Cardiac septum (tissue), 1 donor: ENCODE measurements around the gene TMEM101. TPM values are rescaled to one million over a fixed set of nuclear protein-coding genes. Genes with fewer than 3 reads are reported as not detected.
"Not testable (repeated sequence)": the region's sequence is repeated elsewhere in the genome, so short reads cannot be mapped to it uniquely, and the experiment has no call there.

Source experiments
- DNase-seq: peaks from one replicate; pipeline ENCODE4 v3.0.0-alpha.2; 2020; ENCODE audit warnings: low spot score
- intact Hi-C: fragments of 100-400 bp; cut with DNase I; formaldehyde crosslinking; loops from one replicate; pipeline ENCODE4 v1.14.0; 2022
- total RNA-seq: library from RNA; stranded (reverse); fragmentation: NEBNext Ultra II Directional; extraction: Animal tissue kit (Norgen Biotek cat#: 25700); gene quantifications from one replicate; pipeline ENCODE4 v1.2.1, GENCODE V29; 2021
- donor health status: DM: no; HTN: no; CAD: no.

TMEM101 gene
- total RNA-seq, 1 donor from 2014 or later = 12.4 TPM

DNA sequence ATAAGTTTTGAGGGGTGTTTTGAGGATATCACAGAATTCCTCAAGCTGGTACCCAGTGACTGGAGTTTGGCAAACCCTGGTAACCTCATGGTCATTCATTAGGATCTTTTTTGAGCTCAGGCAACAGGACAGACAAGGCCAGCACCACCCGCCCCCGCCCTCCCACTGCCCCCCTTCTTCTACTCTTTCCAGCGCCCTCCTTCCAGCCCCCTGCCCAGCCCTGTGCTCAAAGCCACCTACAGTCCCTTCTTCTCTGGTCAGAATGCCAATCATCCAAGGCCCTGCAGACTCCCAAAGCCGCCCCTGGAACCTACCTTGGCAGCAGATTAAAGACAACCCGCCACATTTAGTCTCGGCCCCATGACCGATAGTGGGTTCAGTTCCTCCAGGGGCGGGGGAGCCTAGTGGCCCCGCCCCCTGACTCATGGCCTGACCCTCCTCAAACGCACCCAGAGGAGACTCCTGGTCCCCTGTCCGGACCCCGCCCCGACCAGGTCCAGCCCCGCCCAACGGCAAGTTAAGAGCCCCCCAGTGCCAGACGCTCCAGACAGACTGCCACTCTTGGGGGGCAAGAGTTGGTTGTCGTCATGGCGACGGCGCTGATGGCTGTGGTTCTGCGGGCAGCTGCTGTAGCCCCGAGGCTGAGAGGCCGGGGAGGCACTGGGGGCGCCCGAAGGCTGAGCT lies 10.5 kb downstream of the TMEM101 start, which contains the start of gene NAGS:
NAGS (plus strand) TSS at position 546 of the 684 bp plus-strand sequence; CDS start at position 588, 42 bp downstream.
- DNase-seq = no peak
- intact Hi-C loops = no loop called here

- intact Hi-C loops = no loop called here
These were observed 12.5 kb downstream of the TMEM101 start for GRCh38 chr17:44002141-44002848.

DNA sequence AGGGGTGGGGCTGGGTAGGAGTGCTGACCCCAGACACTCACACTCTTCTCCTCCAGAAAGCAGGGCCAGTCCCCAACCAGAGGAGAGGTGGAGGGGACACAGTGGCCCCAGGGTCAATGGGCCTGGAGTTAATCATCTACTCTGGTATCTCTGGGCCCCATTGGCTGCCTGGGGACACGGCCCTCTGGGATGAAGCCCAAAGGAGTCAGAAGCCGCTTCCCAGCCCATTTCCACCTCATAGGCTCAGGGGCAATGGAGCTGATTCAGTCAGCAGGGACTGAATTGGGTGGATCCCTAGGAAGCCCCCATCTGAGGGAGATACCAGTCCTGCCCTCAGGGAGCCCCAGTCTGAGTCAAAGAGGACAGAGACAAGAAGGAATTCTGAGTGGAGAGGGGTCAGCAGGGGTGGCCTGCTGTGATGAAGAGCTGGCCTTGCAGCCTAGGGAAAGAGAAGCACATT lies 13.3 kb downstream of the TMEM101 start:
- DNase-seq = no peak
- intact Hi-C loops = no loop called here

More at GRCh38 chr17:44002141-44002848, 12.5 kb downstream of the TMEM101 start:
- no peak for DNase-seq

- intact Hi-C loops = no loop called here
- DNase-seq = no peak
These were observed 13.8 kb downstream of the TMEM101 start for GRCh38 chr17:44000871-44001460.

GRCh38 chr17:44000141-44000860 lies 14.5 kb downstream of the TMEM101 start:
- intact Hi-C loops = no loop called here
- DNase-seq = no peak

- no peak for DNase-seq
These were observed 15.7 kb downstream of the TMEM101 start for GRCh38 chr17:43999024-43999423.

DNA sequence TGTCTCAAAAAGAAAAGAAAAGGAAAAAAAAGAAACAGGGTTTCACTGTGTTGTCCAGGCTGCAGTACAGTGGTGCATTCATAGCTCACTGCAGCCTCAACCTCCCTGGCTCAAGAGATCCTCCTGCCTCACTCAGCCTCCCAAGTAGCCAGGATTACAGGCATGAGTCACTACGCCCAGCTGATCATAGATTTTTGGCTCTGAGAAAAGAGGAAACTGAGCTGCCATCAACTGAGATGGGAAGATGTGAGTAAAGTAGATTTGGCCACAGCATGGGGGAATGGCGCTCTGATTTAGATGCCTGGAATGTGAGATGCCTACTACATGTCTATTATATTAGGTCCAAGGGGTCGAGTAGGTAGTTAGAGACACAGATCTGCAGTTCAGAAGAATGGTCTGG lies 16.2 kb downstream of the TMEM101 start:
- intact Hi-C loops = loop anchor here (10.0 kb wide), 1 partner anchor 124 kb away; no protein-coding TSS in a partner anchor
- no peak for DNase-seq

More at GRCh38 chr17:43999024-43999423, 15.7 kb downstream of the TMEM101 start:
- intact Hi-C loops = loop anchor here (10.0 kb wide), 1 partner anchor 124 kb away; no protein-coding TSS in a partner anchor

DNA sequence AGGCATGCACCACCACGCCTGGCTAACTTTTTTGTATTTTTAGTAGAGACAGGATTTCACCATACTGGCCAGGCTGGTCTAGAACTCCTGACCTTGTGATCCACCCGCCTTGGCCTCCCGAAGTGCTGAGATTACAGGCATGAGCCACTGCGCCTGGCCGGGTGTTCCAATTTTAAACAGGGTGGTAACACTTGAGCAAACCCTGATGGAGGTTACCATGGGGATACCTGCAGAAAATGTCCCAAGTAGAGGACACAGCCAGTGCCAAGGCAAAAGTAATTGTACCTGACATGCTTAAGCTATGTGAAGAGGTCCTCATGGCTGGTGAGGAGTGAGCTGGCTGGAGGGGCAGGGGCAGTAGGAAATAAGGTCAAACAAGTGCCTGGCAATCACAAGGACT lies 17.6 kb downstream of the TMEM101 start:
- not testable (repeated sequence) for DNase-seq
- intact Hi-C loops = loop anchor here (10.0 kb wide), 1 partner anchor 122 kb away; no protein-coding TSS in a partner anchor

- no peak for DNase-seq
- intact Hi-C loops = loop anchor here (2.0 to 10.0 kb wide), 2 partner anchors 52 to 120 kb away; partner anchors contain the start of gene PPY
These were observed 19.7 kb downstream of the TMEM101 start for GRCh38 chr17:43995150-43995471.

DNA sequence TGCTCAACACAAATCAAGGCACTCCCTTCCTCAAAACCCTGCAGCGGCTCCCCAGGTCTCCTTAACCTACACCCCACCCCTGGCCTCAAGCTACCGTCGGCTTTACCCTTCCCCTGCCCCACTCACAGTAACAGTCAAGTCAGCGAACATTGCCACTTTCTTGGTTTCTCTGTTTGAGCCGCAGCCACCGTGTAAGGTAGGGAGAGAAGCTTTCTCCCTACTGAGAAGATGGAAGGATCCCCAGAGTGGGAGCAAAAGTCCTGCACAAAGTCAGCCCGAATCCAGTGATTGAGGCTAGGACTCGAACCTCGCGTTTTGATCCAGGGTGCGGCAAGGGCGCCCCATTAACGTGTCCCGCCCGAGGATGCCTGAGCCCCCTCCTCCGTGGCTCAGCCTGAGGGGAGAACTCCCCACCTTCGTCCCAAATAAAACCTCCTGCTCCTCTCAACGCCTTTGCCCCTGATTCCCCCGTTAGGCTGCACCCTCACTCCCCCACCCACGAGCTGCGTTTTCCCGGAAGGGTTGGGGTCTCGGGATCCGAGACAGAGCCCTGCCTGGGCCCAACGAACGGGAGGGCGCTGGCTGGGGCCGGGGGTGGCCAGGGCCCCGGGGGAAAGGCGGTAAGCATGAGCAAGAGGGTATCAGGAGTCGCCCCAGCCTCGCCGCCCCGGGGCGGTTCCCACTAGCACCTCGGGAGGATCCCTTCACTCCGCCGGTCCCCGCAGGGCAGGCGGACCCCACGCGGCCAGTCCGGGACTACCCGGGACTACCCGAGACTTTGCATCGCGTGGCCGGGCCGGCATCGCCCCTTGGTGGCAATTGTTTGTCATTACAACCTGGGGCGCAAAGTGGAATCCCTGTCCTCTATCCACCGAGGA lies 20.3 kb downstream of the TMEM101 start:
- peak; percentile 84 for DNase-seq

GRCh38 chr17:43992641-43993040 lies 22.1 kb downstream of the TMEM101 start:
- DNase-seq = no peak
- intact Hi-C loops = loop anchor here (10.0 kb wide), 1 partner anchor 118 kb away; no protein-coding TSS in a partner anchor

More for the DNA sequence above, 20.3 kb downstream of the TMEM101 start:
- intact Hi-C loops = loop anchor here (2.0 to 10.0 kb wide), 2 partner anchors 52 to 120 kb away; partner anchors contain the start of gene PPY

GRCh38 chr17:43988301-43988700 lies 26.5 kb downstream of the TMEM101 start:
- intact Hi-C loops = no loop called here
- DNase-seq = no peak

- DNase-seq = no peak
- intact Hi-C loops = no loop called here
These were observed 27.4 kb downstream of the TMEM101 start for GRCh38 chr17:43987131-43988021.

DNA sequence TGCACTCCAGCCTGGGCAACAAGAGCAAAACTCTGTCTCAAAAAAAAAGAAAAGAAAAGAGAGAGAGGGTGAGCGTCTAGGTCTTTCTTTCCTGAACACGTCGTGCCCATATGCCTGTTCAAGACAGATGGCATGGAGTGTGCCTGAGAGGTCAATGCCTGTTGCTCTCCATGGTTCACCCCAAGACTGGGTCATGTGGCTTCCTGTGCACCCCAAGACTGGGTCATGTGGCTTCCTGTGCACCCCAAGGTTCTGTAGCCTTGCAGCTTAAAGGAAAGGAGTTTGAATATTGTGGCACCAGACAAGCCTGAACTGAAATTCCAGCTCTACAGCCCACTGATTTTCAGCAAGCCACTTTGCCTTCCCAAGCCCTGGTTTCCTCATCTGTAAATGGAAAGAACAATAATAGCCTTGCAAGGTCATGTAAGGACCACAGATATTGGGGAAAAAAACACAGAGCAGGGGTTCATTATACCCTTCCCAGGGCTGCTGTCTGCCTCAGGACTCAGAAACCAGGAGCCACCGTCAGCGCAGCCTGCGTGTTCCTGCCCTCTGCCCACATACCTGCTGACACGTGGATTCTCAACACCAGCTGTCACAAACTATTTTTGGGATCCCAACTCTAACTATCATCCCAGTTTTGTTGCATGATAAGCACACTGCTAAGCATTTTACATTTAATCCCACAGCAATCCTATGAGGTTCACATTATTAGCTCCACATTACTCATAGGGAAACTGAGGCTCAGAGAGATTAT lies 28.4 kb downstream of the TMEM101 start:
- no peak for DNase-seq
- intact Hi-C loops = no loop called here

DNA sequence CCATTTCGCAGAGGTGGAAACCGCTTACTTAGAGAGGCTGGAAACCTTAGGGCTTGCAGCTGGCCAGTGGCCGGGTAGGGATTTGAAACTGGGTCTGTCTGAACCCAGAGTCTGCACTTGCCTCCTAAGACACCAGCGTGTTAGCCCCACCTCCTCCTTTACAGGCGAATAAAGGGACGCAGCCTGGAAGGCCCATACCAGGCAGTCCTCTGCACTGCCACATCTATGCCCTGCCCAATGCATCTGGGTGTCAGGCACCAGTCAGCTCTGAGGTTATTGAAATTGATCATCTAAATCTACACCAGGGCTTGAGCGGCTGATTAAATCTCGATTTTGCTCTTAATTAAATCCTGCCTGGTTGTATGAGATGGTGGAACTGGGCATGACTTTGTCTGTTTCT lies 30.2 kb downstream of the TMEM101 start:
- intact Hi-C loops = no loop called here

GRCh38 chr17:43983515-43984411 lies 31.0 kb downstream of the TMEM101 start:
- no peak for DNase-seq
- intact Hi-C loops = no loop called here

More for the DNA sequence above, 30.2 kb downstream of the TMEM101 start:
- DNase-seq = no peak
